Small intestine (tissue), 7 donors: ENCODE measurements around the gene PPM1L. TPM values are rescaled to one million over a fixed set of nuclear protein-coding genes. Genes with fewer than 3 reads are reported as not detected.
"Not testable (repeated sequence)": the region's sequence is repeated elsewhere in the genome, so short reads cannot be mapped to it uniquely, and the experiment has no call there.

Source experiments
- DNase-seq, 2 donors: peaks; one replicate each; pipeline versions ENCODE4 v3.0.0 to v3.0.0-alpha.2; 2013
- FAIRE-seq: peaks from 2 replicates; lab custom pipeline; 2012; peaks lifted over from hg19 to GRCh38; lab: Jason Lieb, UNC
- H3K27ac ChIP-seq, 3 donors: one replicate each; pipeline ENCODE4 v1.5.1; 2013; ENCODE audit warnings: low read length in 2 of 3, mild to moderate bottlenecking in 2 of 3, control low read depth in 1 of 3, inconsistent platforms in 1 of 3, low read depth in 1 of 3, moderate library complexity in 1 of 3
- H3K27me3 ChIP-seq, 3 donors: one replicate each; pipeline ENCODE4 v1.6.1; 2013; ENCODE audit warnings: low read length in 3 of 3, inconsistent platforms in 1 of 3; ENCODE audit not compliant: control insufficient read depth in 3 of 3, insufficient read depth in 3 of 3
- H3K36me3 ChIP-seq, 3 donors: one replicate each; pipeline ENCODE4 v1.6.1; 2013; ENCODE audit warnings: low read length in 3 of 3, inconsistent platforms in 1 of 3, low read depth in 1 of 3, mild to moderate bottlenecking in 1 of 3, moderate library complexity in 1 of 3; ENCODE audit not compliant: control insufficient read depth in 3 of 3, insufficient read depth in 2 of 3
- H3K4me1 ChIP-seq, 3 donors: one replicate each; pipeline ENCODE4 v1.6.1; 2013; ENCODE audit warnings: low read length in 2 of 3, inconsistent platforms in 1 of 3, low read depth in 1 of 3, mild to moderate bottlenecking in 1 of 3, moderate library complexity in 1 of 3; ENCODE audit not compliant: control insufficient read depth in 3 of 3, insufficient read depth in 2 of 3
- H3K4me3 ChIP-seq, 3 donors: one replicate each; pipeline ENCODE4 v1.5.1; 2013; ENCODE audit warnings: low read length in 3 of 3, control low read depth in 1 of 3, inconsistent platforms in 1 of 3, low read depth in 1 of 3, mild to moderate bottlenecking in 1 of 3, moderate library complexity in 1 of 3
- H3K9me3 ChIP-seq, 2 donors: one replicate each; pipeline ENCODE4 v1.6.1; 2013; ENCODE audit warnings: low read depth in 1 of 2, low read length in 1 of 2; ENCODE audit not compliant: control insufficient read depth in 2 of 2, insufficient read depth in 1 of 2
- WGBS, 3 donors: extraction: QIAGEN DNeasy Blood & Tissue Kit; methylation state at CpG; one replicate each; pipeline ENCODE4 v1.1.7; 2013; 5-methylcytosine and 5-hydroxymethylcytosine counted together
- polyA plus RNA-seq, 4 donors: library from polyadenylated mRNA; stranded (reverse) in 3 of 4; unstranded in 1 of 4; fragments of 200-250 nt in 3 of 4; fragments of 120-200 nt in 1 of 4; gene quantifications; one replicate each; pipeline versions ENCODE4 v1.2.1 to v1.2.3, GENCODE V29; 2013
- donor health status: healthy with polysubstance abuse.
- donor health status: control.
- donor health status: control.
- donor health status: Bipolar disorder and iron deficiency.
- donor health status: healthy.

Gene PPM1L
- polyA plus RNA-seq, 4 donors: 0.27 to 3.2 (median 1.4) TPM

GRCh38 chr3:160983900-160984299 is 227.9 kb downstream of the PPM1L start:
- FAIRE-seq, DNase-seq, H3K36me3 ChIP-seq, H3K27me3 ChIP-seq, H3K4me3 ChIP-seq, H3K27ac ChIP-seq, H3K4me1 ChIP-seq: not testable (repeated sequence)
- H3K9me3 ChIP-seq: peaks cover 0 to 19% of the 10 kb centered on the region in 2 donors
- 82 to 87% (median 83%) methylated on average over 6 of the region's 6 CpGs for WGBS, 3 donors

- Histone ChIP-seq H3K27me3 (no peaks in the 10 kb centered on the region), H3K27ac (no peak overlapping the region), H3K4me3 (no peak overlapping the region), H3K36me3 (no peaks in the 10 kb centered on the region), H3K4me1 (no peaks in the 10 kb centered on the region), H3K9me3 (peaks cover 0 to 18% of the 10 kb centered on the region in 2 donors)
- 69 to 85% (median 82%) methylated on average over 2 of the region's 2 CpGs for WGBS, 3 donors
- FAIRE-seq (no peak), DNase-seq (no peak)
These were observed 230.0 kb downstream of the PPM1L start for GRCh38 chr3:160986069-160986468.

DNA sequence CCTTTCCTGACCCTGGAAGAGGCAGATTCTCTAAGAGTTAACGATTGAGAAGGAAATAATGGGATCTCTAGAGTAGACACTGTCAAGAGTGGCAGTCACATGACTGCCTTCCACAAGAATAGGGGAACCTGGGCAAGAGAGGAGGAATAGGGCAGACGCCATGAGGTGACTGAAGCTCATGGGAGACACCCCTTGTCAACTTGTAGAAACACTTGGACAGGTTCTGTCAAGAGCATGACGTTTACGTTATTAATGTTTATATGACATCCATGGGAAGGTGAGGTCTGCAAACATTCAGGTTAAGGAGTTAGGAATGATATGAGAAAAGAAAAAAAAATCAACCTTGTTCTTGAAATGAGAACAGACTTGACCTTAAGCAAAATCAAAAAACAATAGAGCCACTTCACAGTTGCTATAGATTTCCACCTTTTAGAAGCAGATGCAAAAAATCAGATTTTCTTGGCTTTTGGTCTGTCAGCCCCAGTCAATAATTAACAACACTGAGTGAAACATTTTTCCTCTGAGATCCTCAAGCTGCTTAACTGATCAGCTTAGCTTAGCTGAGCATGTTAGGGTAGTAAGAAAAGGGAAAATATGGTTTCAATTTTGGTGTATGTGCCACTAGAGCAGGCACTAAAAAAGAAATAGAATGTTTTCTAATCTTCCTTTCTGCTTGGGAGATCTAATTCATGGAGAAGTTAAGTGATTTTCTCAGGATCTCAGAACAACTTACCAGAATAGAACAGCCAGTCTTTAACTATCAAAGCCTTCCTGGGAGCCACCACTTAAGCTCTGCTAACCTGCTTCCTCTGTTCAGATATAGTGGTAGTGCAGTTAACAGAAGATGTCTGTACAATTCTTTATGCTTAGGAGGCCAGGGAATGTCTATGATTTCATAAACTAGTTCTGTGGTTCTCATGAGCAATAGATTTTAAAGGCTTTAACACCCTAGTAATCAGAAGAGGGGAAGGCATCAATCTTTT is 232.2 kb downstream of the PPM1L start:
- FAIRE-seq: no peak
- Histone ChIP-seq H3K4me1 (no peaks in the 10 kb centered on the region), H3K4me3 (no peak overlapping the region), H3K36me3 (no peaks in the 10 kb centered on the region), H3K27me3 (no peaks in the 10 kb centered on the region), H3K27ac (no peak overlapping the region), H3K9me3 (peaks cover 0 to 12% of the 10 kb centered on the region in 2 donors)
- peak in 1 of 2 donors; percentile 11 for DNase-seq
- 66 to 75% (median 72%) methylated on average over 4 of the region's 4 CpGs for WGBS, 3 donors

DNA sequence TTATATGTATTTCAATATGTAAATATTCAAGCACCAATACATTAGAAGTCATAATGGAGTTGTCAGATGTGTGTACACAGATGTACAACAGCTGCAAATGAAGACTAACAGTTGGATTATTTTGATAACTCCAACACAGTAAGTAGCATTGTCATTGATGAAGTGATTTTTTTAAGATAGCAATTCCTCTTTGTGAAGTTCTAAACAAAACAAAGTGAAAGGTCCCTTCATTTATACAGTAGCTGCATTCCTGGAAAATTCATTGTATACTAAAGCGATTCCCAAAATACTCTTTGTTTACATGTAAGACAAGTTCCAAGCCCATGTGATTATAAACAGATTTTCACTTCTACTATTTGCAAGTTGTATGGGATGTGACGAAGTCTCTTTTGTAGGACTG is 234.4 kb downstream of the PPM1L start:
- FAIRE-seq: no peak
- peak in 1 of 2 donors; percentile 6 for DNase-seq
- no peak overlapping the region for H3K27ac ChIP-seq

DNA sequence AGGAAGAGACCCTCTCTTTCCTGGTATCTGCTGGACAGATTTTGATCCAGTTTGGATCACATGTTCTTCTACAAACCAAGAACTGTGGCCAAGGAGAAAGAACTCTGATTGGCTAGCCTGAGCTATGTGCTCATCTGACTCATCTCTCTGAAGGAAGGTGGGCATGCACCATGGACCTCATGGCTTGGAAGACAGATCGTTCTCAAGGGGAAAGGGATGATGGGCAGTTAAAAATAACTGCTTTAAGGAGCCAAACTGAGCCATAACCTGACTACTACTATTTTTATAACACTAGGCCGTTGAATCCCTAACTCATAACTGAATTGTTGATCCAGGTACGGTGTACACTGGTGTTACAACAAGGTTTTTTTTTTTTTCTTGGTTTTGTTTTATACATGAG is 236.7 kb downstream of the PPM1L start:
- 67 to 82% (median 76%) methylated on average over 3 of the region's 3 CpGs for WGBS, 3 donors
- no peak overlapping the region for H3K4me3 ChIP-seq
- FAIRE-seq (no peak), DNase-seq (no peak)
- no peaks in the 10 kb centered on the region for H3K27me3 ChIP-seq
- H3K9me3 ChIP-seq: no peaks in the 10 kb centered on the region
- H3K27ac ChIP-seq: no peak overlapping the region
- H3K36me3 ChIP-seq: no peaks in the 10 kb centered on the region
- H3K4me1 ChIP-seq: no peaks in the 10 kb centered on the region

More for the DNA sequence above, 234.4 kb downstream of the PPM1L start:
- Histone ChIP-seq H3K36me3 (no peaks in the 10 kb centered on the region), H3K4me3 (no peak overlapping the region), H3K9me3 (no peaks in the 10 kb centered on the region), H3K27me3 (no peaks in the 10 kb centered on the region), H3K4me1 (no peaks in the 10 kb centered on the region)
- WGBS, 3 donors: 66 to 91% (median 81%) methylated on average over 2 of the region's 2 CpGs

DNA sequence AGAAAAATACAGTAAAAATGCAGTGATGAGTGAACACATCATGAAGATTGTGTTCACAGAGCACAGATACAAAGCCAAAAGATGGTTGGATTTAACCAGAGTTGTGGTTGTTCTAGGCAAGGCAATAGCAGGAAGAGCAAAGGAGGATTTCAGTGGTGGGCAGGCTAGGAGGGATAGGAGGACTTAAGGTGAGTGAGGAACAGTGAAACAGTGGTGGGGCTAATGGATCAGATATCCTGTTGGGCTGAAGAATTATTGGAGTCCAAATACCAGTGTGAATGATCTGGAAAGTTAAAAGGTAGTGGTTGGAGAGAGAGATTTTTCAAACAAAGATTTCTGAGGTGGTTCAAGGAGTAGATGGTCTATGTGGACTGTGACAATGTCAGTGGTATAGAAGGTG is 240.8 kb downstream of the PPM1L start:
- H3K4me3 ChIP-seq: no peak overlapping the region
- no peak overlapping the region for H3K27ac ChIP-seq
- no peaks in the 10 kb centered on the region for H3K9me3 ChIP-seq
- no peaks in the 10 kb centered on the region for H3K36me3 ChIP-seq
- DNase-seq (no peak), FAIRE-seq (no peak)
- H3K4me1 ChIP-seq: no peaks in the 10 kb centered on the region
- no peaks in the 10 kb centered on the region for H3K27me3 ChIP-seq

GRCh38 chr3:160998581-160998980 is 242.6 kb downstream of the PPM1L start:
- Histone ChIP-seq H3K9me3 (no peaks in the 10 kb centered on the region), H3K27me3 (no peaks in the 10 kb centered on the region), H3K4me3 (no peak overlapping the region), H3K27ac (no peak overlapping the region), H3K4me1 (no peaks in the 10 kb centered on the region), H3K36me3 (no peaks in the 10 kb centered on the region)
- DNase-seq: no peak
- WGBS, 3 donors: 90 to 100% (median 95%) methylated on average over 1 of the region's 1 CpG
- FAIRE-seq: no peak

GRCh38 chr3:160999274-160999673 is 243.2 kb downstream of the PPM1L start:
- 81 to 88% (median 83%) methylated on average over 5 of the region's 5 CpGs for WGBS, 3 donors
- Histone ChIP-seq H3K36me3 (no peaks in the 10 kb centered on the region), H3K9me3 (no peaks in the 10 kb centered on the region), H3K4me1 (no peaks in the 10 kb centered on the region), H3K4me3 (no peak overlapping the region), H3K27me3 (no peaks in the 10 kb centered on the region), H3K27ac (no peak overlapping the region)
- no peak for FAIRE-seq
- DNase-seq: no peak
